ENCODE results near the gene CACNG7.

Gene CACNG7

DNA sequence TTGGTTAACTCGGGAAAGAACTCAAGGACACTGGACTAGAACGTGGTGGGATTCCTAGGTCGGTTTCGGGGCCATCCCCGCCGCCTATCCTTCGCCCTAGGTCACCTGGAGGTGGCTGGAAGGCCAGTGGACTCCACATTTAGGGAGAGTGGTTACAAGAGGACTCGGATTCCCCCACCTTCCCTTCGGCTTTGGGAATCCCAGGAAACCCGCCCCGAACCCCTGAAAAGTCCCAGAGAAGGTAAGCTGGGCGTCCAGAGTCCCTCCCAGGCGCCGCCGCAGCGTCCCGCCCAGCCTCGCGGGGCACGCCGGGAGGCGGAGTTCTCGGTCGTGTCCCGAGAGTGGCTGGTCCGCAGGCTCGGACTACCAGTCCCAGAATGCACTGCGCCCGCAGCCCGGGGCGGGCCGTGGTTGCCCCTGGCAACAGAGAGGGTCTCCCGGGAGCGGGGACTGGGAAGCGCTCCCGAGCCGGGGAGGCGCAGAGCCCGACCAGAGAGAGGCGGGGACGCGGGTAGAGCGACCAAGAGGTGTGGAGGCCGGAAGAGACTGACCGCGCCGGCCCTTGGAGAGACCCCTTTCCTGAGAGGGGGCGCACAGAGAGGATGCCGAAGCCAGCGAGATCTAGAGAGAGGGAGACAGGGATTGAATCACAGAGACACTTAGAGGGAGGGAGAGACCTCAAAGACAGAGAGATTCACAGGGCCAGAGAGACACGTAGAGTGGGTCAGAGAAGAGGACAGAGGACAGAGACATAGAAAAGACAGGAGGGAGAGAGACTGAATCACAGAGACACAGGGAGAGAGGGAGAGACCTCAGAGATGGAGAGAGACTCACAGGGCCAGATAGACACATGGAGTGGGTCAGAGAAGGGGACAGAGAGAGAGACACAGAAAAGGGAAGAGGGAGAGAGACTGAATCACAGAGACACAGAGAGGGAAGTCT lies 29.7 kb upstream of the CACNG7 start:
- DNase-seq = peak; percentile 69 to 80

GRCh38 chr19:53880711-53881481 lies 28.2 kb upstream of the CACNG7 start:
- DNase-seq = no peak

DNA sequence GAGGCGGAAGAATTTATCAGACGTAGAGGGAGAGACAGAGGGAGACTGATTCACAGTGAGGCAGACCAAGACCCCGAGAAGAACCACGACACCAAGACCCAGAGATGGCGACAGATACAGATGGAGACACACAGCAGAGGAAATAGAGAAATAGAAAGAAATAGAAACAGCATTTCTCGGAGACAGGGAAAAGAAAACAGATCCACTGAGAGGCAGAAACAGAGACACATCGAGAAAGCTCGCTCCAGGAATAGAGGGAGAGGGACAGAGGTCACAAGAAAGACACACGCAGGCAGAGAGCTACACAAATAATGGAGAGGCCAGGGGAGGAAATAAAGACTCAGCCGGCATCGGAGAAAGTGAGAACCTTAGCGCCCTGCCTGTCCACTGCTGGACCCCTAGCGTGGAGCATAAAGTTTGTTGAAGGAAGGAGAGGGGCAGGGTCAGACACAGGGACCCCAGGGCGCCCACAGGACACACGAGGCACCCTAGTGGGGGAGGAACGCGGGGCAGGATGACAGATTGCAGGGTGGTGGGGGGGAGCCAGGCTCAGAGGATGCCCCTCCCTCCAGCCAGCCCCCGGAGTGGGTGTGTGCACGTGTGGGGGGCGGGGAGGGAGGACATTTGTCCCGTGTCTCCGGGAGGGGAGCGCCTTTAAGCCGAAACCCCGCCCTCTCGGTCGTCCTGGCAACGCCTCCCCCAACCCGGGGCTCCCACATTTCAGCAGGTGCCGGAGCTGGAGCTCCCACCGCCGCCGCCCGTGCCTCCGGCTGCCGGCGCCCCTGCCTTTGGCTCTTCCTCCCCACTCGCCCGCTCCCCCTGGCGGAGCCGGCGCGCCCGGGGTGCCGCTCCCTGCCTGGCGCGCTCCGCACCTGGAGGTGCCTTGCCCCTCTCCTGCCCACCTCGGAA lies 27.3 kb upstream of the CACNG7 start, which contains the start of gene PRKCG:
Gene PRKCG (plus strand): TSS at position 716 of the 909 bp plus-strand sequence. CDS start 298 bp downstream, outside the sequence.
- DNase-seq = peak; percentile 30 to 48

GRCh38 chr19:53882391-53883050 lies 26.6 kb upstream of the CACNG7 start:
- DNase-seq = no peak

GRCh38 chr19:53883231-53883661 lies 25.8 kb upstream of the CACNG7 start:
- DNase-seq = no peak

DNA sequence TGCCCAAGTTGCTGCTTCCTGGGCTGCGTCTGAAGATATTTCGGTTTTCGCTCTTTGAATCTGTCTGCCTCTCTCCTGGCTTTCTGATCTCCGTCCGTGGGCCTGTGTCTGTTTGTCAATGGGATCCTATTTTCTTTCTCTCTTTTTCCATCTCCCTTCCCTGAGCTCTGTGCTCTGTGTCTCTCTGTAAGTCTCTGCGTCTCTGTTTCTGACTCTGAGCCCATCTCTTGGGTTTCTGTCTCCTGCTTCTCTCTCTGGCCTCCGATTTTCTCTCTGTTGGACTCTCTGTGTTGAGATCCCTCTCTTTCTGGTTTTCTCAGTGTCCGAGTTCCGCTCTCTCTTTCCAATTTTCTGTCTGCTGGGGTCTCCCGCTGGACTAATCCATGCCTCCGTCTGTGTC lies 25.3 kb upstream of the CACNG7 start:
- DNase-seq = no peak

DNA sequence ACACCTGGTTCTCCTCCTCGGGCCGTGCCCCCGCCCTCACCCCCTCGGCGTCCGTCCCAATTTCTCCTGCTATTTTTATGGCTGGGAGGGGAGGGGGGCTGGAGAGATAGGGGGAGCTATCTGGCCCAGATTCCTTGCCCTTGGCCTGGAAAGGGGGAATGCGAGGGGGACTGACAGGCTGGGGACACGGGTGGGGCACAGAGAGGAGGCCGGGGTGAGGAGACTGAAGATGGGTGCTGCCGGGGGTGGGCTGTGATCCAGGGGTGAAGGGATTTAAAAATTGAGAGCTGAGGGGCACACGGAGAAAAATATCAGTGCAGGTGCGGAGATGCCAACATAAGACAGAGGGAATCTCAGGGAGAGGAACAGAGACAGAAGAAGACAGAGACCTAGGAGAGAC lies 24.8 kb upstream of the CACNG7 start:
- DNase-seq = no peak

GRCh38 chr19:53885036-53885435 lies 24.0 kb upstream of the CACNG7 start:
- no peak for DNase-seq

- DNase-seq = no peak
These were observed 16.6 kb upstream of the CACNG7 start for GRCh38 chr19:53892301-53892980.

DNA sequence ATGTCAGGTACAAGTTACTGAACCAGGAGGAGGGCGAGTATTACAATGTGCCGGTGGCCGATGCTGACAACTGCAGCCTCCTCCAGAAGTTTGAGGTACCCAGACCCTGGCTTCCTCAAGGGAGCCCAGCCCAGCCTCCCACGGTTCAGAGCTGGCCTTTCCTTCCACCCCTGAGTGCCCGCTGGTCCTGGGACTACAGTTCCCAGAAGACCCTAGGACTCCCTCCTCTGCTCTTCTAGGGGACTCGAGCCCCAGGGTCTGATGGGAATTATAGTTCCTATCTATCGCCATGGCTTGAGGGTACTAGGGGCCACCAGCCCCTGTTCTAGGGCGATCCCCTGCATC lies 16.1 kb upstream of the CACNG7 start:
- no peak for DNase-seq

DNA sequence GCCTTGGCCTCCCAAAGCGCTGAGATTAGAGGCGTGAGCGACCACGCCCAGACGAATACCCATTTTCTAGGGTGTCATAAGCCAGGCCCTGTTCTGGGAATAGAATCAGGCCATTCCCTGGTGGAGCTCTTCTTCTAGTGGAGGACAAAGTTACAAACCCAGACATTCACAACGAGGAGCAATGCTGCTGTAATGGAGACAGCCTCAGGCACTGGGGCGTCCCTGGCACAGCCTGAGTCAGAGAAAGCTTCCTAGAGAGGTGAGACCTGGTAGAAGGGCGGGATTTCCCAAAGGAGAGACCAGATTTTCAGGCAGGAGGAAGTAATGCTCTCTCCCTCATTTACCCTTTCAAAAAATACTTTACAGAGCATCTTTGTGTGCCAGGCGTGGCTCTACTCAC lies 14.4 kb upstream of the CACNG7 start:
- DNase-seq = no peak

DNA sequence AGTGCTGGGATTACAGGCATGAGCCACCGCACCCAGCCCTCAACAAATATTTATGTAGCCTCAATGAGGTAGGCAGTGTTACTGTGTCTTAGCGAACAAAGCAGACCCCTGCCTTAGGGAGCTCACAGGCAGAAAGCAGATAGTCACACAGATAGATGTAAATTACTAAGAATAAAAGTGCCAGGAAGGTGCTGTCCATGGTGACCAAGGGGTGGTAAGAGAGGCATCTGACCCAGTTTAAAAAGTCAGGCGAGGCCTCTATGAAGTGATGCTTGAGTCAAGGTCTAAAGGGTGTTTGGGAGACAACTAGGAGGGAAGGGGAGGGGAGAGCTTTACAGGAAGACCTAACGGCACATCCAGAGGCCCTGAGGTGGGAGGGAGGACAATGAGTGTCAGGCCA lies 12.4 kb upstream of the CACNG7 start:
- DNase-seq = no peak

DNA sequence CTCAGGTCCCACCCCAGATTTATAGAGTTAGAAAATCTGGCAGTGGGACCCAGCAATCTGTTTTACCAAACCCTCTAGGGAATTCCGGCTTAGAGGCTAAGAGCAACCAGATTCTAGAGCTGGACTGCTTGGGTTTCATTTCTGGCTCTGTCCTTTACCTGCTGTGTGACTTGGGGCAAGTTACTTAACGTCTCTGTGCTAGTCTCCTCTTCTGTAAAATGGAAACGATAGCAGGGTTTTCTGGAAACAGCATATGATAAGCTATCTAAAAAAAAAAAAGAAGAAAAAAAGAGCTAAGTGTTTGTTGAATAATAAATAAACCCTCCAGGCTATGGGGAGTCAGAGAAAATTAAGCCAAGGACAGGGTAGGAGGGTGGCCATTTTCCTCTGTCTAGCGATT lies 11.6 kb upstream of the CACNG7 start:
- no peak for DNase-seq

- no peak for DNase-seq
These were observed 10.9 kb upstream of the CACNG7 start for GRCh38 chr19:53898166-53898565.

DNA sequence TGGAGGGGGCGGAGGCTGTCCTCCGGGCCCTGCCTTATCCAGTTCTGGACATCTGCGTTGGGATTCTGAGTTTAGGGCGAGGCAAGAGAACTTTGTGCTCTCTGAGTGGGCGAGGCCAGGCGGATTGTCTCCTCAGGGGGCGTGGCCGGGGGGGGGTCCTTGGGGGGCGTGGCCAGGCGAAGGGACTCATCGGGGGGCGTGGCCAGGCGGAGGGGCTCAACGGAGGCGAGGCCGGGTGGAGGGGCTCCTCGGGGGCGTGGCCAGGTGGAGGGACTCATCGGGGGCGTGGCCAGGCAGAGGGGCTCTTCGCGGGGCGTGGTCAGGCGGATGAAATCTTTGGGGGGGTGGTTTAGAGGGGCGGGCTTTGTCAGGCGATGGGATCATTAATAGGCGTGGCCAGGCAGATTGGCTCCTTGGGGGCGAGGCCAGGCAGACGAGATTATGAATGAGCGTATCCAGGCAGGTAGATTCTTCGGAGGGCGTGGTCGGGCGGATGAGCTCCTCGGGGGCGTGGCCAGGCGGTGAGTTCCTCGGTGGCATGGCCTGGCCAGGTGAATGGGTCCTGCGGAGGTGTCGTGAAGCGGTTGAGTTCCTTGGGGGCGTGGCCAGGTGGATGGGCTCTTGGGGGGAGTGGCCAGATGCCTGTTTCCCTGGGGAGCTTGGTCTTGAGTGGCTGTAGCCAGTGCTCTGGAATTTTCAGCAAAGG lies 10.3 kb upstream of the CACNG7 start:
- DNase-seq = no peak

GRCh38 chr19:53900191-53900860 lies 8.8 kb upstream of the CACNG7 start:
- DNase-seq = no peak

DNA sequence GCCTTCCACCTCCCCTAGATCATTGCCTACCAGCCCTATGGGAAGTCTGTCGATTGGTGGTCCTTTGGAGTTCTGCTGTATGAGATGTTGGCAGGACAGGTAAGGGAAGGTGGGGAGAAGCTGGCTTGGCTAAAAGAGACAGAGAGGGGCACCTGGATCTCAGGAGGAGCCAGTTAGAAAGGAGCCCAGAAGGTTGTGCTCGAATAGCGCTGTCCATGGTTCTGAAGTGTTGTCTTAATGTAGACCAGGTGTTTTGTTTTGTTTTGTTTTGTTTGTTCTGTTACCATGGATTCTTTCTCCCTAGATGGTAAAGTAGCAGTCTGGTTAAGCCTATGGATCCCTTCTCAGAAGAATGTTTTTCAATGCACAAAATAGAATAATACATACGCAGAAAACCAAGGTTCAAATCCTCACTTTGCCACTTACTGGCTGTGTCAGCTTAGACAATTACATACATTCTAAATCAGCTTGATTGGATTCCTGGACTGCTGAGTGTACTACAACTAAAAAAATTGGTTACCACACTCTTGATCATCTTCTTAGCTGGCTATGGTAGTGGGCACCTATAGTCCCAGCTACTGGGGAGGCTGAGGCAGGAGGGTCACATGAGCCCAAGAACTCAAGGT lies 5.9 kb upstream of the CACNG7 start:
- DNase-seq = peak in 1 of 2 experiments; percentile 16

GRCh38 chr19:53904909-53905308 lies 4.2 kb upstream of the CACNG7 start:
- no peak for DNase-seq

DNA sequence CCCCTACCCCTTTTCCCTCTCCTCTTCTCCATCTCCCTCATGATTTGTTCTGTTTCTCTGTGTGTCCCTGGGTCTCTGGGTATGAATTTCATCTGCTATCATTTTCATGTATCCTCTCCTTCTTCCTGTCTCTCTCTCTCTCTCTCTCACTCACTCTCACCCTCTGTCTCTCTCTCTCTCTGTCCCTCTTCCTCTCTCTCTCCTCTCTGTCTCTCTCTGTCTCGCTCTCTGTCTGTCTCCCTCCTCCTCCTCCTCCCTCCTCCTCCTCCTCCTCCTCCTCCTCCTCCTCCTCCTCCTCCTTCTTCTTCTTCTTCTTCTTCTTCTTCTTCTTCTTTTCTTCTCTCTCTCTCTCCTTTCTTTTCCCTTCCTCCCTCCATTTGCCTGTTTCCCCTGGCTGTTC lies 3.3 kb upstream of the CACNG7 start:
- DNase-seq = no peak

Measured in SW 1271 (cell line).